GM12801 (cell line): ENCODE measurements around the gene VSX1.

Experiments used
- TF ChIP-seq, protein P1 (sequence below): IDR thresholded peaks from one replicate; pipeline ENCODE4 v1.5.1; 2011; ENCODE audit warnings: control low read depth; ENCODE audit not compliant: insufficient read length; ENCODE audit errors: extremely low read depth

The VSX1 gene

GRCh38 chr20:25085756-25086495 lies 4.0 kb upstream of the VSX1 start:
- TF ChIP-seq, protein P1, sequence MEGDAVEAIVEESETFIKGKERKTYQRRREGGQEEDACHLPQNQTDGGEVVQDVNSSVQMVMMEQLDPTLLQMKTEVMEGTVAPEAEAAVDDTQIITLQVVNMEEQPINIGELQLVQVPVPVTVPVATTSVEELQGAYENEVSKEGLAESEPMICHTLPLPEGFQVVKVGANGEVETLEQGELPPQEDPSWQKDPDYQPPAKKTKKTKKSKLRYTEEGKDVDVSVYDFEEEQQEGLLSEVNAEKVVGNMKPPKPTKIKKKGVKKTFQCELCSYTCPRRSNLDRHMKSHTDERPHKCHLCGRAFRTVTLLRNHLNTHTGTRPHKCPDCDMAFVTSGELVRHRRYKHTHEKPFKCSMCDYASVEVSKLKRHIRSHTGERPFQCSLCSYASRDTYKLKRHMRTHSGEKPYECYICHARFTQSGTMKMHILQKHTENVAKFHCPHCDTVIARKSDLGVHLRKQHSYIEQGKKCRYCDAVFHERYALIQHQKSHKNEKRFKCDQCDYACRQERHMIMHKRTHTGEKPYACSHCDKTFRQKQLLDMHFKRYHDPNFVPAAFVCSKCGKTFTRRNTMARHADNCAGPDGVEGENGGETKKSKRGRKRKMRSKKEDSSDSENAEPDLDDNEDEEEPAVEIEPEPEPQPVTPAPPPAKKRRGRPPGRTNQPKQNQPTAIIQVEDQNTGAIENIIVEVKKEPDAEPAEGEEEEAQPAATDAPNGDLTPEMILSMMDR, result no peak

DNA sequence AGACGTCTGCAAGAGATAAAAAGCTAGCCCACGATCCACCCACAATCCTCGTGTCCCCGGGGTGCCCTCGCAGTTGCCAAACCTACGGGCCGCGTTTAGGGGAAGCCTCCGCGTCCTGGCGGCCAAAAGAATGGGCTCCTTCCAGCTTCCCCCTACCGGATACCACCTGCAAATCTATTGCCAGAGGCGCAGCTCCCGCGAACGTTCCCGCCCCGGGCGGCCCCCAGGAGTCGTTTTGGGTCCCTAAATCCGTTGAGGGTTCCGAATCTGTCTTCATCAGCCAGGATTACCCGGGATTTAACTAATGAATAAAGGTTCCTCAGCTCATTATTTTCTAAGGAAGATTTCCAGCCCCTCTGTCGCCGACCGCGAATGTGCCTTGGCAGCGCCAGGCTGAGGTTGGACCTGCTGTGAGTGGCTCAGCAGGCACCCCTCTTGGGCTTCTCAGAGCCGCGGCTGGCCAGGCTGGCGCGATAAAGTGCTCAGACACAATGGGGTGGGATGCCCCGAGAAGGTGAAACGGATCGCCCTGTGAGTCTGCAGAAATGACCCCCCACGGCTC lies 2.8 kb upstream of the VSX1 start:
- TF ChIP-seq, protein P1, result no peak

GRCh38 chr20:25083773-25084625 lies 2.1 kb upstream of the VSX1 start:
- TF ChIP-seq, protein P1, result no peak

- TF ChIP-seq, protein P1, result no peak
Measured at GRCh38 chr20:25083141-25083772, 1.3 kb upstream of the VSX1 start.

DNA sequence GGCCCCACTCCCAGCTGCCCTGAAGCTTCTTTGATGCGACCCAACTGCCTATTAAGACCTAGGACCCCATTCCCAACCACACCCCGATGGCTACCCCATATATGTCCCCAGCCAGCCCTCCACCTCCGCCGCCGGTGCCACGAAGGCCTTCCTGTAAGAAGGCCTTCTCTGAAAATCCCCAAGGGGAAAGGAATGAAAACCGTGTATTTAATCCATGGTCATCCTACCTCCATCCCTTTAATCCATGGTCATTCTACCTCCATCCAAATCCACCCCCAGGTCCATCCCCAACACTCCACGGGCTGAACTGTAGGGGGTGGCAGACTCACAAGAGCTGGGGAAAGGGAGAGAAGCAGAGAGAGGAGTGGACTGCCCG lies 545 bp upstream of the VSX1 start:
- TF ChIP-seq, protein P1, result no peak

GRCh38 chr20:25081065-25081729 lies 744 bp downstream of the VSX1 start:
- TF ChIP-seq, protein P1, result no peak
